Right renal cortex interstitium (tissue), 3 donors: ENCODE data around the gene USP6NL. TPM values are rescaled to one million over a fixed set of nuclear protein-coding genes. Genes with fewer than 3 reads are reported as not detected.
"Not testable (repeated sequence)": the region's sequence is repeated elsewhere in the genome, so short reads cannot be mapped to it uniquely, and the experiment has no call there.

Experiments used
- DNase-seq, 3 donors: peaks; one replicate each; pipeline ENCODE4 v3.0.0-alpha.2; 2013; ENCODE audit warnings: low read depth in 3 of 3, low spot score in 2 of 3
- polyA plus RNA-seq, 3 donors: library from polyadenylated mRNA; unstranded; fragments of 120-200 nt; gene quantifications; one replicate each; pipeline ENCODE4 v1.2.1, GENCODE V29; 2013; ENCODE audit not compliant: insufficient read length in 3 of 3

Gene USP6NL
- polyA plus RNA-seq, 3 donors: 28.9 to 32.6 (median 29.3) TPM

DNA sequence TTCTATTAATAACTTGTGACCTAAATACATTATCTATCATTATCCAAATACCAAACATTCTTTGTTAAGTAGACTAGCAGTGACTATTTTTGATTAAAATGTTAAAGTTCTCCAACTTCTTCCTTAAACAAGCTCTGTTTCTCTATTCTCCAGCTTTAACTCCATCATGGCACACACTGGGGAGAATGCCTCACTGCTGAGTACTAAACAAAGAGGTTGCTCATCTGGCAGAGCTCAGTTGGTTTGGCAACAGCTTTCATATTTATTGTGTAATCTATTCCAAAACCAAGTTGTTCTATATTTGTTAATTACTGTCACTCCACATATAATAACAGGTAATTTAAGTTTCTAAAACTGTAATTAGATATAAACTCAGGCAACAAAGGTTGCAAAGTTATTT is 89.6 kb downstream of the USP6NL start:
- no peak for DNase-seq

DNA sequence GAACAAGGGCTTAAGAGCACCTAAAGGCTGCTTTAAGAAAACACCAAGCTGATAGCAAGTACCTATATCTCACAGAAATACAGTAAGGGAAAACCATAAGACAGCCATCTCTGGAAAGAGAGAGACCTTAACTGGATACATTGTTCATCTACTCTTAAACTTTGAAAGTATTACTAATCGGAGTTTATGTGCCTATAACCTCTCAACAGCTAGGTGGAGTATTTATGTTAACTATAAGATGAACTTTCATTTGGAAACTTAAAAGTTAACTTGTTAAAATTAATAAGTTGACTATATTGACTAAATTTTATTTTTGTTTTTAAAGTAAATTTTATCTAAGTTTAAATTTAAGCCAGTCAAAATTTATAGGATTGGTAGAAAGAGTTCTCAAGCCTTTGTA is 90.6 kb downstream of the USP6NL start:
- DNase-seq: no peak

DNA sequence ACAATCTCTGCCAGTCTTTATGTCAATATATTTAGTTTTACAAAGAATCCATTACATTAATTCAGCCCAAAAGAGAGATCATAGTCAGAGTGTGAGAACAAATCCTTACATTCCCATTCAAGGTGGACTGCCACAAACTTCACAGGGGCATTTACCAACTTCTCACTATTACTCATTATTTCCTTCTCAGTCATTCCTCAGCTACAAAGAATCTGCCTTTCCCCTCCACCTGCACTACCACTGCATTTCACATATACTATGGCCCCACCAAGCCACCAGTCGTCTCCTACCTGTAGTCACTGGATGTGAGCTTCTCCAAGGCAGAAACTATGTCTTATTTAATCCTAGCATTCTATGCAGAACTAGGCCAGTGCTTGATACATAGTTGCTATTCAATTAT is 94.3 kb downstream of the USP6NL start:
- DNase-seq: no peak

DNA sequence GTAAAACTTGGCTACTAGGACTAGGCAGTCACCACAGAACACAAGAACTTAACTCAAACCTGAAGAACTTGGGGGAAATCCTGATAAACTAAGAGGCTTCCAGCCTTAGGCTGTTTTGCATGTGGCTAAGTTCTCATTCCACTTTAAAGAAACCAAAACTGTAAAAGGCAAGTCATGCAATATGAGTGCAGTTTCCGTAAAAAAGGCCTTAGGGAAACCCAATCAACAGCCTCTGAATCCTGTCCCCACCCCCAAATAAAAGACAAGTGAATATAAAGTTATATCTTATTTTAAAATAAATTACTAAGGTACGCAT is 95.1 kb downstream of the USP6NL start:
- no peak for DNase-seq

DNA sequence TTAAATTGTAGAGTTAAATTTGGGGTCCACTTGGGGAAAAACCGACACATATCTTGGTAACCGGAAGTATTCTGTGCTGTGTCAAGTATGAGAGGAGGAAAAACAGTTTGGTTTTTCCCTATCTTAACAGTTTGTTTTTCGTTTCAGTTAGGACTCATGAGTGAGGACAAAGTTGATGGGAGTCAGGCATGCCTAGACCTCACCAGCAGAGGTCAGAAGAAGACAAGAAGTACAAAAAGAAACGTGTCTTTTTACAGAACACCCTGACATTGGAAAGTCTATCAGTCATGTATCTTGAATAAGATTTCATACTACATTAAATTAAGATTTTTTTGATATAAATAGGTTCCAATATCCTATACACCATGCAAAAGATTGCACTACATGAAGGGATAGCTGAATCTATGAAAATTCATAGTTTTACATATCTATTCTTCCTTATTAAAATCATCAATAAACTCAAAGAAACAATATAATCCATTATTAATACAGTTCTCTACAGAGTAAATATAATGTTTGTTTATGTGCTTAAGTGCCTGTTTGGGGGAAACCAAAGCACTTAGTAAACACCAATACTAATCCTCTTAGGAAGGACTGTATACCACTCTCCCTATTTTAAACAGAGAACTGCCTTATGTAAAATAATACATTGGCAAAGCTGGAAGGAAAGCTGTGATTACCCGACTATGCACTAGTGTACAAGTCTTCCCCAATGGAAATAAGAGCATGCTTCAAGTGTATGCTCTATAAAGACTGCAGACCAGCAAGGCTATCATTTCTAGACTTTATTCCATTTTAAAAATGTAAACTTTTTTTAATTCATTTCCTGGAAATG is 95.6 kb downstream of the USP6NL start:
- peak in 2 of 3 donors; percentile 27 to 45 for DNase-seq

DNA sequence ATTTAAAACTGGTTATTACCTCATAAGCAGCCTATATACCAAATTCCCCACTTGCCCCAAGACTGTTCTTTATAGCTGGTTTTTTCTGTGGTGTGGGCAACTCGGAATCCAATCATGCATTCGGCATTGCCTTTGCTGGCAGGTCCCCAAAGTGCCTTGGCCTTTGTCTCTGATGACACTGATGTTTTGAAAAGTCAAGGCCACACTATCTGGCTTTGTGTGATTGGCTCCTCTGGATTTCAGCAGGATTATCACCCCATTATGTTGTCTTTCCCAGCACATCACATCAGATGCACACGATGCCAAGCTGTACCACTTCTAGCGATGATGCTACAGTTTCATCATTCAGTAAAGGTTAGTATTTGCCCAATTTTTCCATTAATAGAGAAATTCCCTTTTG is 97.7 kb downstream of the USP6NL start:
- no peak for DNase-seq

GRCh38 chr10:11512596-11512995 is 98.9 kb downstream of the USP6NL start:
- DNase-seq: no peak

DNA sequence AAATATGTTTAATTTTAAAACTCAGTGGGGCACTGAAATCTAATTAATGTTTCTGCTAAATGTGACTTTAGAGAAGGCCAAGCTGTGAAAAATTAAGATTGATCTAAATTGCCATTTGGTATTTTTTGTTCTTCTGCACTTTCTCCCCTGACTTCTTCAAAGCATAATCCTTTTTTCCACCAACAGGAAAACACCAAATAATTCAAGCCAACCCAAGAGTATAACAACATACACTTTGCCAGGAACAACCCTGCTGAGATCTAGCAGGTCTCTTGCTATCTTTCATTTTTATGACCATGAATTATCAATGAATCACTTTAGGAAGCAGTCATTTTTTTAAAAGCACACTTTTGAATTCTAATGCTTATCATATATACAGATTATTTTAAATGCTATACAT is 100.1 kb downstream of the USP6NL start:
- DNase-seq: no peak

DNA sequence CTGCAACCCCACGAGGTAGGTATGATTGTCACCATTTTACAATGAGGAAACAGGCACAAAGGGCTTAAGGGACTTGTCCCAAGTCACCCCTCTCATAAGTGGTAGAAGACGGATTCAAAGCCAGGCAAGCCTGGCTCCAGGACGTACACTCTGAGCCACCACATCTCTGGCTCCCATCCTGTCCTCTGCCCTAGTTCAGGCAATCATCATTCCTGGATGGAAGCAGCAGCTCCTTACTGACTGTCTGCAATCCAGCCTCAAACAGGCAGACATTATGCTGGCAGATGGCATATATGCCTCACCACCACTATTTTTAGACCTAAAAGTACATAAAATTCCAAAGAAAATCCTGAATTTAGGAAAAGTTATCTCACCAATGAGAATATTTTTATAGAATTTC is 100.7 kb downstream of the USP6NL start:
- no peak for DNase-seq

GRCh38 chr10:11510281-11510680 is 101.2 kb downstream of the USP6NL start:
- DNase-seq: no peak

DNA sequence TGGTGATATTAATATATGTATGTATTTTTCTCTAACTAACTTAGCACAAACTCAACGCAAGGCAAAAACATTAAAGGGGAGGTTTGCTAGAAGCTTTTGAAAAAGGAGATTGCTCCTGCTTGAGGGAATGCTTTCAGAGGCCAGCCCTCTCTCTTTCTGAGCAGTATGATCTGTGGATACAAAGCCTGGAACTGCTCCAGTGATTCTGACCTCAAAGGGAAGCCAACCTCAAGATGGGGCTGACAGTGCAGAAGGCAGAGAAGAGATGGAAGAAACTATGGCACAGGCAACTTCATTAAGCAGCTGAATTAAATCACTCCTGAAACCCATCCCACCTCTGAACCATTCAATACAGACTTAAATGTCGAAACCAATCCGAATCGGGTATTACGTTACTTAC is 102.4 kb downstream of the USP6NL start:
- DNase-seq: no peak

DNA sequence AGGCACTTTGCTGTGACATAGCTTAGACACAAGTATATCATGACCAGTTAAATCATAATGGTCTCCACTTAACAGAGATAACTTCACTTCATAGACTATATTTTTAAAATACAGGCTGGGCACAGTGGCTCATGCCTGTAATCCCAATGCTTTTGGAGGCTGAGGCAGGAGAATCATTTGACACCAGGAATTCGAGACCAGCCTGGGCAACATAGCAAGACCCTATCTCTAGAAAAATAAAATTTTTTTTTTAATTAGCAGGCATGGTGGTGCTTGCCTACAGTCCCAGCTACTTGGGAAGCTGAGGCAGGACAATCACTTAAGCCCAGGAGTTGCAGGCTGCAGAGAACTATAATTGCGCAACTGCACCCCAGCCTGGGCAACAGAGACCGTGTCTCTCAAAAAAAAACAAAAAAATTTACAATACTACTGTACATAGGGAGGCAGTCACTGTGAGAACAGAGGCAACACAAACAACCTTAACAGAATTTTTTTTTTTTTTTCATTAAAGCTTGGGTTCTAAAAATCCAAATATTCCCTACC is 105.1 kb downstream of the USP6NL start:
- no peak for DNase-seq

DNA sequence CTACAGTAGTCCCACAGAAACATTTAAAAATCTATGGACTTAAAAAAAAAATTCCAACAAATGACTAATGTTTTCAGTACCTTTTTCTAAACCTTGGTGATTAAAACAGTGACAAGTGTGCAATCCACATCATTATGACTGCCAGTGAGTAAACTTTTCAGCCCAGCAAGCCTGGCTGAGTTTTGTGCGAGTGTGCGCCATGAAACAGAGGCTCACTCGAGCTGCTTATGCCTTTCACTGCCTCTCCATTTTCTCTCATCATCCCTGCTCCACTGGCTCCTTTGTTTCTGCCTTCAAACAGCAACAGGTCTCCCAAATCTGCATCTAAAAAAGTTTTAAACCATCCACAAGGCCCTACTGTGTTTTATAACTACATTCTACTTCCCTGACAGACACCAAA is 105.8 kb downstream of the USP6NL start:
- DNase-seq: no peak

DNA sequence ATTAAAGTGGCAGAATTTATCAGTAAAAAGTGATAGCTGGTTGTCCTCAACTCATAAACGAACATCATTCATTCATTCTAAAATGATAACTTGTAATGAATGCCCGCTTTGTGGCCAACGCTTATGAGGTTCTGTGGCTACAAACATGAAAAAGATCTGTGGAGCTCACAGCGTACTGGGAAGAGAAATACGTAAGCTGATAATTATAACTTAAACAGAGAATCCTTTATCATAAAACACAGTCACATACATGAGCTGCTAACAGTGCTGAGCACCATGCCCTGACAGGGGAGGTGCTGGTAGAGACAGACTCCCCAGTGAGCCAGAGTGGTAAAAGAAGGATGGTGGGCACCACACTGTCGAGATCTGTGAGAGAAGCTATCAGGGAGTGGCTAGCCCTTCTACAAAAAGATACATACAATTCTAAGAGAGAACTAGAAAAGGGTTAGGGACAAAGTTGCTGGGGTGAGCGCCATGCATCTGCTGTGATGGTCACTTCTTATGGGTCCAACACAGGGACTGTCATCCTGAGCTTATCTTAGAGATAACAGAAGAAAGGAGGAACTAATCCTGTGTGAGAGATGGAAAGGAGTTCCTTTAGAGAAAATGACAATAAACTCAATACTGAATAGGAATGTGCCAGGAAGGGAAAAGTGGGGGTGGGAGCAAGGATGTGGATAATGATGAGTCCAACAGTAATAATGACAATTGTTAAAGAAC is 106.7 kb downstream of the USP6NL start:
- DNase-seq: no peak

DNA sequence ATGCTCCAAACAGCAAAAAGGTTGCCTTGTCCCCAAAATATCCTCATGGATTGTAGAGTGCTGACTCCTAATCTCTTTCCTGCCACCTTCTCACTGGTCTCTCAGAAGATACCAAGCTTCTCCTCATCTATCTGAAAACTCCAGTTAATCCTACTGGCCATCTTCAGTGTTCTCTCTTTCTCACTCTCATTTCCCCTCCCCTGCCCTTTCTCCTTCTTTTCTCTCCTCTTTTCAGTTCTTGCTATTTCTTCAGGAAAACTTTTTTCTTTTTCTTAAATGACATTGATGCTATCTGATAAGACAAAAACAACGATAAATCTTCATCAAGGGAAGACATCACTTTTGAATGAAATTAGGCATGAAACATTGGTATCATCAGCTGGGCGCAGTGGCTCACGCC is 109.8 kb downstream of the USP6NL start:
- no peak for DNase-seq

- no peak for DNase-seq
These were observed 111.9 kb downstream of the USP6NL start for GRCh38 chr10:11499425-11500071.

- no peak for DNase-seq
These were observed 113.1 kb downstream of the USP6NL start for GRCh38 chr10:11498399-11498798.

DNA sequence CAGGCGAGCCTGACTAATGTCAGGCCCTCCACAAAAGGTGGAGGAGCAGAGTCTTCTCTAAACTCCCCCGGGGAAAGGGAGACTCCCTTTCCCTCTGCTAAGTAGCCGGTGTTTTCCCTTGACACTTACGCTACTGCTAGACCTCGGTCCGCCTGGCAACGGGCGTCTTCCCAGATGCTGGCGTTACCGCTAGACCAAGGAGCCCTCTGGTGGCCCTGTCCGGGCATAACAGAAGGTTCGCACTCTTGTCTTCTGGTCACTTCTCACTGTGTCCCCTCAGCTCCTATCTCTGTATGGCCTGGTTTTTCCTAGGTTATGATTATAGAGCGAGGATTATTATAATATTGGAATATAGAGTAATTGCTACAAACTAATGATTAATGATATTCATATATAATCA is 116.5 kb downstream of the USP6NL start:
- not testable (repeated sequence) for DNase-seq

DNA sequence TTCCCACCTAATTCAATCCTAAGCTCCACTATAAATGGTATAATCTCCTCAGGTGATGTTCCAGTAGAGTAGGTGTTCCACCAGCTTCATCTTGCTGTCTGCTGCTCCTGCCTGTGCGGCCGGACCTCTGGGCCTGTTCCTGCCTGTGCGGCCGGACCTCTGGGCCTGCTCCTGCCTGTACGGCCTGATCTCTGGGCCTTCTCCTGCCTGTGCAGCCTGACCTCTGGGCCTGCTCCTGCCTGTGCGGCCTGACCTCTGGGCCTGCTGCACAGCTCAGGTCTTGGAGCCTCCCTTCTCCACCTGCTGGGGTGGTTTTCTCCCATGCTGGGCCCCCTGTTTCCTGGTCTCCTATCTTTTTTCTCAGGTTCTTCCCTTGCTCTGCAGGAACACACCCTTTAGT is 117.8 kb downstream of the USP6NL start:
- no peak for DNase-seq

GRCh38 chr10:11491087-11491486 is 120.4 kb downstream of the USP6NL start:
- no peak for DNase-seq

DNA sequence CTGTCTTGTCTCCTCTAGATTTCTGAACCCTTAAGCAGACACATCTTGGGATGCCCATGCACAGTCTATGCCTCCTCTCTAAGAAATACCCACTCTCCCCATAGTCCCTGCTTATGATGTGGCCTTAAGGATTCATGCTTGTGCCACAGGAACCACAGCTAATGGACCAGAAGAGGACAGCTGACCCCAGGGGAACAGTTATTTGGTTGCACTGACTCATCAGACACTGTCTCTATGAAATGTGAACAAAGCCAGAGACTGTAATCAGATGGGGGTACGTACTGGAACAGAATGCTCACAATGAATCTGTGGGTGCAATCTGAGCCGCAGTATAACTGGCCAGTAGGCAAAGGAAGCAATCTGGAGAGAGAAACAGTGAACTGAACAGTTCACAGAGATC is 121.9 kb downstream of the USP6NL start:
- no peak for DNase-seq

DNA sequence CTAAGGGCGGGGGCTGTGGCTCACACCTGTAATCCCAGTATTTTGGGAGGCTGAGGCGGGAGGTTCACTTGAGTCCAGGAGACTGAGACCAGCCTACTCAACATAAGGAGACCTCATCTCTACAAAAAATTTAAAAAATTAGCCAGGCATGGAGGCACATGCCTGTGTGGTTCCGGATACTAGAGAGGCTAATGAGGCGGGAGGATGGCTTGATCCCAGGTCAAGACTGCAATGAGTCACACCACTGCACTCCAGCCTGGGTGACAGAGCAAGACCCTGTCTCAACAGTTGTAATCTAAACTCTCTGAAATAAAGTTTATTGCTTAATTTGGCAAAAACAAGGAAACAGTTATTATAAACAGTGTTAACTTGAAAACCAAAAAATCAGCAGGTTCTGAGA is 123.3 kb downstream of the USP6NL start:
- DNase-seq: no peak
